HG03521 (cell line): ENCODE results near the gene SGPL1.
"Not testable (repeated sequence)": the region's sequence is repeated elsewhere in the genome, so short reads cannot be mapped to it uniquely, and the experiment has no call there.

Experiments
- ATAC-seq: cut with Tn5 transposase; IDR thresholded peaks from one replicate; pipeline ENCODE4 v1.9.1; 2021; ENCODE audit warnings: mild to moderate bottlenecking, moderate library complexity; ENCODE audit not compliant: unreplicated experiment

Gene SGPL1

DNA sequence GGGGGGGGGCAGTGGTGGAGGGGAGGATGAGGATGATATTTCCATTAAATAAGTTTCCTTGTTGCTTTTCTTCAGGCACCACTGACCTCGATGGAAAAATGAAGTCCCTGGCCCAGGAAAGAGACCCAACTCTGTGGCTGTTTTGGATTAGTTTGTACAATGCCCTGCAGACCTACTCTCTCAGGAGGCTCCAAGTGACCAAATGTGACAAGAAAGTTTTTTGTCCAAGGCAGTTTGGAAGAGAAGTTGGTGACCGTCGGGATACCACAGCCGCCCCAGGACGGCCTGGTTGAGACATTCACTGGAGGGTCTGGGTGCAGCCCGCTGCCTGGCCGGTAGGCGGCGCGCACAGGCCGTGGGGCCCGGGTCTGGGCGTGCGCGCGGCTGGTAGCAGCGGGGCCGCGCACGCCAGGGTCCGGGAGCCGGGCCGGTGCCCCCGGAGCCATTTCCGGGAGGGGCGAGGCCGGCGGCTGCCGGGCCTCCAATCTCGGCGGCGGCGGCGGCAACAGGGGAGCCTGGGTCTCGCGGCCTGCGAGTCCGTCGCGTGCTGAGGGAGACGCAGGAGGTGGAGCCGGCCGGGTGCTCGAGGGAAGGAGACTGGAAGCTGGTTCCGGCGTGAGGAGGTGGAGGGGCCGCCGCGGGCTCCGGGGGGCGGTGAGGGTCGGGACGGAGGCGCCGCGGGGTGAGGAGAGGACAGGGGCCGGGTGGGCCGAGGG is at the start of gene SGPL1:
Gene SGPL1, plus strand, starts transcription at position 445 of the 716 bp plus-strand sequence. CDS start 906 bp downstream, outside the sequence.
- ATAC-seq: peak; percentile 77

DNA sequence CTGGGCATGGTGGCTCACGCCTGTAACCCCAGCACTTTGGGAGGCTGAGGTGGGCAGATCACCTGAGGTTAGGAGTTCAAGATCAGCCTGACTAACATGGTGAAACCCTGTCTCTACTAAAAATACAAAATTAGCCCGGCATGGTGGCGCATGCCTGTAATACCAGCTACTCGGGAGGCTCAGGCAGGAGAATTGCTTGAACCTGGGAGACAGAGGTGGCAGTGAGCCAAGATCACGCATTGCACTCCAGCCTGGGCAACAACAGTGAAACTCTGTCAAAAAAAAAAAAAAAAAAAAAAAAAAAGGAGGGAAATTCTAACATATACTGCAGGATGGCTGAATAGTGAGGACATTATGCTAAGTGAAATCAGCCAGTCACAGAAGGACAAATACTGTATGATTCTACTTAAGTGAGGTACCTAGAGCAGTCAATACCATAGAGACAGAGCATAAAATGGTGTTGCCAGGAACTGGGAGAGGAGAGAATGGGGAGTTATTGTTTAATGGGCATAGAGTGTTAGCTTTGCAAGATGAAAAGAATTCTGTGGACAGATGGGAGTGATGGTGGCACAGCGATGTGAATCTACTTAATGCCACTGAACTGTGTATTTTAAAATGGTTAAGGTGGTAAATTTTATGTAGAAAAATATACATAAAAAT is 47.6 kb upstream of the SGPL1 start:
- not testable (repeated sequence) for ATAC-seq

- no peak for ATAC-seq
Observed at GRCh38 chr10:70769121-70769520, 46.6 kb upstream of the SGPL1 start.

DNA sequence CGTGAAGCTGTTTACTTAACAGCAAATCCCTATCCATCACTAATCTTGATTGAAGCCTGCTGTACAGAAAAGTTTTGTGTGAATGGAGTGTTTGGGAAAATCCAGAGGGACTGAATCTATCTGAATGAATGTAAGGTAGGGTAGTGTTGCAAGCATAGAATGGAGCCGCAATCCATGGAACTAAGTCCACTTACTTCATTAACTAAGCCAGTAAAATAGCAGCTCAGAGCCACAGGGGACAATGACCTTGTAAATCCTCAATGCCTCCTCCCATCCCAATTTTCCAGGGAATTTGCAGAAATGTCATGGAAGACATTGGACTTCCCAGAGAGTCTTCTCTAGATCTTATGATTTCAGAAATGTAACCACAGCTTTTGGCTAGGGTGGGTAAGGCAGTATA is 45.7 kb upstream of the SGPL1 start:
- no peak for ATAC-seq

- not testable (repeated sequence) for ATAC-seq
Observed at GRCh38 chr10:70770516-70770915, 45.2 kb upstream of the SGPL1 start.

GRCh38 chr10:70771311-70772194 is 44.2 kb upstream of the SGPL1 start:
- ATAC-seq: no peak

GRCh38 chr10:70772627-70773026 is 43.1 kb upstream of the SGPL1 start:
- no peak for ATAC-seq

DNA sequence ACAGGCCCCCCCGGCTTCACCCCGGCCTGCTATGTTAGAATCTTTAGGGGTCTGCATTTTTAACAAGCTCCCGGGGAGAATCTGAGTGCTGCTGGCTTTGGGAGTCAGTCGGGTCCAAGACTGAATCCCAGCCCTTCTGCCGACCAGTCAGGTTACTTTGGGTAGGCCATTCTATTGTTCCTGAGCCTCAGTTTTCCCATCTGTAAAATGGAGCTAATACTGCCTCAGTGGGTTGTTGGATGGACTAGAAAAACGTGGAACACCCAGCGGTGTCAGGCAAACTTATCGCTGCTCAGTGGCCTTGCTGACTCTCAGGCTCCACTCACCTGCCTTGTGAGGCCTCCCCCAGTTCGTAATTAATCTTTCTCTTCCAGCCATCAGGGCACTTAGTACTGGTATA is 42.3 kb upstream of the SGPL1 start:
- ATAC-seq: no peak

- ATAC-seq: no peak
Observed at GRCh38 chr10:70773965-70774809, 41.6 kb upstream of the SGPL1 start.

DNA sequence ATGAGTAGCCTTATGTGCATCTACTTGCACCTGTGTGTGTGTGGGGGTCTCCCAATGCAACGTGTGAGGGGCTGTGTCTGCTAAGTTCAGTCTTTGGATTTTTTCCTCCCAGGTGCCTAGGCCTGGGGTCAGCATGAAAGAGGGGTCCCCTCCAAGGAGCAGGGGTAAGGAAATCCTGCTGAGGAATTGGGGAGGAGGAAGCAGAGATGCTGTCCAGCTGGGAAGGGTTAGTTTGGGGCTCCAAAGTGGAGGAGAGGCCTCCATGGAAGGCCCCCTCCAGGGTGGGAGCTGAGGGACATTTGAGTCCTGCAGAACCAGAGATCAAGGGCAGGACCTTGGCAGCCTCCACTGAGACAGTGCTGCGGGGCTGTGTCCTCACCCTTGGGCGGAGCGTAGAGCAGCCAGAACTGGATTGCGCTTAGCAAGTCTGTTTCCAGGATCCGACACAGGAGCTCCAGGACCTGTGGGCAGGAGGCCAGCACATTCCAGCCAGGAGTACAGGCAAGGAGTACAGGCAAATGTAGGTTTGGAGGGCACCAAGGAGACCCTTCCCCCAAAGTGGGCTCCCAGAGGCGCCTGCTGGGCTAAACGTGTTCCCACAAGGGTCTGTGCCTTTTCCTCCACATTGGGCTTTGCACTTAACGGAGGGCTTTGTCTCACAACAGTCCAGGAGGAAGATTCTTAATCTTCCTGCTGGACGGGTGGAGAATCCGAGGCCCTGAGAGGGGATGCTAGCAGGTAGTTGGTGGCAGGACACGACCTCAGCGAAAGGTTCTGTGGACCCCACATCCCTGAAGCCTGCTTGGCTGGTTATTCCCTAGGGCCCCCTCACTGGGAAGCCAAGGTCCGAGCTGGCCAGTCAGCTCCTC is 40.7 kb upstream of the SGPL1 start:
- no peak for ATAC-seq

DNA sequence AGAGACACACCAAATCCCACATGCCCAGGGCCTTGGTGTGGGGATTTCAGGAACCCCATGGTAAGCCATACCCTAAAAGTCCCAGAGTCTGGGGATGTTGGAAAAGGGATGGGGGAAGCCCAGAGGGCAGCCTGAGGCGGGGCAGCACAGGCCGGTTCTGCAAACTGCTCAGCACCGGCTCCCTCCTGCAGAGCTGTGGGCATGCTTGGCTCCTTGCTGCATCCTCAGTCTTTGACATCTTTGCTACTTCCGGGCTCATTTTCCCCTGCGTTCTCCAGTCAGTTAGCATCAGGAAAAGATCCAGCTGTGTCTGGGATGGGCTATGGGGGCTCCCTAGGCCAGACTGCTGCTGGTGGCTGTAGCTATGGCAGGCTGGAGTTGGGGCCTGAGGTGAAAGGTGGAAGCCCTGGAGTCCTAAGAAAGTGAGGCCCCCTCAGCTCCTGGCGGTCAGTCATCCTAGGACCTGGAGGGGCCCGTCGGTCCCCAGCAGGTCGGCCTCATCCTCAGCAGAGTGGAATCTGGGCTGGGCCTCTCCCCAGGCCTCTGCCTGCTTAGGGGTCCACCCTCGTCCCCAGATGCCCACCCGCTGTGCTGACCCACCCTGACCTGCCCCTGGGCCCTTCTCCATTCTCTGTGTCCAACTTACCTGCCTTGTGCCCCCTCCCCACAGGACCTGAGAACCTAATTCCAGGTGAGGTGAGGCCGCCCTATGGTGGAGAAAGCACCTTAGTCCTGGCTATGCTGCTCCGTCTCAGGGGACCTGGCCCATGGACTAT is 39.9 kb upstream of the SGPL1 start:
- ATAC-seq: no peak

DNA sequence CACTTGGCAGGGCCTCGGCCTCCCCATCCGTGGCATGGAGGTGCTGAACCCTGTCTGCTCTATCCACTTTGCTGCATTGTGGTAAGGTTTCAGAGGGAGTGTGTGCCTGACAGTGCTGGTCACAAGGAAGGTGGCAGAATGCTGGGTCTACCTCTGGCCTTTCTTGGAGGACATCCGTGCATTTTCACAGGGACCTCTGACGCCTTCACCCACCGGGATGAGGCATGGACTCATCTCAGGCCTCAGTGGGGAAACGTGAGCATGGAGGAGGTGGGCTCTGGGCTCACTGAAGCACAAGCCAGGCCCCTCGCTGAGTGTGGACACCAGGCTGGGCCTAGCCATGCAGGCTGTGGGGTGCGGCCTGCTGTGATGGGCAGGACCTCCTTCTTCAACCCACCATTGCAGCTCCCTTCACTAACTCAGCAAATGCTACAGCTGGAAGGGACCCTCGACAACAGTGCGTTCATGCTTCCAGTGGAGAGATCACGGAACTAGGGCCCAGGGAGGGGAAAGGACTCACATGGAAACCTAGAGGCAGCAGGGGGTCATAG is 39.2 kb upstream of the SGPL1 start:
- ATAC-seq: no peak

GRCh38 chr10:70777063-70777875 is 38.5 kb upstream of the SGPL1 start:
- no peak for ATAC-seq

DNA sequence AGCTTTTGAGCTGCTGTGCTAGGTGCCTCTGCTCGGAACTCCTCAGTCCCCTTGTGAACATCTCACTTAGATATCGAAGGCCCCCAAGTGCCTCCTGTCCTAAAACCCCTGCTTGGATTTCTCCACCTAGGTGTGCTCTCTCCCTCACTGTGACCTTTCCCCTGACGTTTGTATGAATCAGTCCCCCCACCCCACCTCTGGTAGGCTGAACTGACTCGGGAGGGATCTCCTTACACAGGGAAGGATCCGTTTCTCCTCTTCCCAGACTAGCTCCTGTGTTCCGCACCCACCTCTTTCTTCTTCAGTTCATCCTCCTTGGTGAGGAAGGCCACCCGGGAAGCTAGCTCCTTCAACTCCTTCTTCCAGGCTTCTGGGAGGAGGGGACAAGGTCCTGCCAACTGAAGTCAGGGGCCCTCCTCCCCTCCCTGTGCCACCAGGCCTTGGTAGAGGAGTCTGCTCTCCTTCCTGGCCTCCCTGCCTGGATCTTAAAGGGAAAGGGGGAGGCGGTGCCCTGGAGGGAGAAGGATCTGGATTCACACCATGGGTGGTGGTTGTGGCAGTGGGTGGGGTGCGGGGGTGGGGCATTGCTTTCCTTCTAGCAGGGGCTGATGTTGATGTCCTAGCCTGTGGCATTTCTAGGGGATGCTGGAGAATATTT is 37.4 kb upstream of the SGPL1 start:
- ATAC-seq: no peak

DNA sequence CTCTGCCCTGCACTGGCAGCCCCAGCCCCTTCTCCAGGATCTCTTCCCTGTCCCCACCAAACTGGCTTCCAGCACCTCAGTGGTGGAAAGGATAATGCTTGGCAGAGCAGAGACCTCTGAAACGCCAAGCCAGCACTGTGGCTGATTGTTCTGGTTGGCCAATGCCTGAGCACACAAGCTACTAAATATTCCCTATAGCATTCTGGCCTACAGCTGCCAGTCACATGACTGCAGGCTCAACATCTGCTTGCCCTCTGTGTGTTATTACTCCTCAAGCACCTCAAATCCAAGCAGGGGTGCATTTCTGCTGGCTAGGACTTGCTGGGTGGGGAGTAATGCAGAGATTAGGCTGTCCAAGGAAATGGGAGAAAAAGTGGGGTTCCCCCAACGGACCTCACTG is 36.7 kb upstream of the SGPL1 start:
- ATAC-seq: no peak

GRCh38 chr10:70779511-70780369 is 36.0 kb upstream of the SGPL1 start:
- ATAC-seq: no peak
